Adrenal gland (tissue), 12 donors: Measurements from ENCODE around the gene GABRR3. TPM values are rescaled to one million over a fixed set of nuclear protein-coding genes. Genes with fewer than 3 reads are reported as not detected.

Experiments
- DNase-seq, 7 donors: peaks; one replicate each; pipeline ENCODE4 v3.0.0-alpha.2; 2019 to 2020
- H3K27ac ChIP-seq, 5 donors: fragments of 200-600 bp; sonication (generic) in 4 of 5; 1 replicate in 3 of 5; 2 replicates in 2 of 5; pipeline versions ENCODE4 v1.5.1 to v1.8.0; 2016 to 2020; ENCODE audit warnings: mild to moderate bottlenecking in 1 of 5
- H3K27me3 ChIP-seq: fragments of 200-600 bp; 2 replicates; pipeline ENCODE4 v1.8.0; 2021
- H3K36me3 ChIP-seq, 2 donors: fragments of 200-600 bp; replicated peaks in 1 of 2; 1 replicate in 1 of 2; 2 replicates in 1 of 2; pipeline versions ENCODE4 v1.5.1 to v1.8.0; 2018 to 2022
- H3K4me1 ChIP-seq, 2 donors: fragments of 200-600 bp; replicated peaks in 1 of 2; 1 replicate in 1 of 2; 2 replicates in 1 of 2; pipeline versions ENCODE4 v1.5.1 to v1.8.0; 2018 to 2021
- H3K4me3 ChIP-seq, 4 donors: fragments of 200-600 bp; sonication (generic) in 3 of 4; one replicate each; pipeline ENCODE4 v1.5.1; 2016 to 2018
- H3K9me3 ChIP-seq, 3 donors: fragments of 200-600 bp; sonication (generic) in 1 of 3; replicated peaks in 1 of 3; 1 replicate in 2 of 3; 2 replicates in 1 of 3; pipeline versions ENCODE4 v1.5.1 to v1.8.0; 2016 to 2021
- POLR2A ChIP-seq, 2 donors: fragments of 450-650 bp; IDR thresholded peaks; one replicate each; pipeline ENCODE4 v1.6.1; 2017; ENCODE audit warnings: antibody characterized with exemption in 2 of 2, mild to moderate bottlenecking in 2 of 2, moderate library complexity in 1 of 2
- WGBS, 4 donors: extraction: QIAGEN DNeasy Blood & Tissue Kit in 2 of 4; methylation state at CpG; one replicate each; pipeline versions ENCODE4 v1.1.5 to v1.1.7; 2013 to 2017; 5-methylcytosine and 5-hydroxymethylcytosine counted together
- intact Hi-C, 2 donors: fragments of 100-400 bp; cut with DNase I; formaldehyde crosslinking; loops; one replicate each; pipeline versions ENCODE4 v1.14.1 to v1.15.0; 2022 to 2023
- polyA plus RNA-seq, 3 donors: library from polyadenylated mRNA; stranded (reverse); fragments of 200-250 nt in 2 of 3; fragments of 350-450 nt in 1 of 3; fragmentation: Illumina TruSeq in 1 of 3; extraction: RNeasy Lipid Tissue Mini Kit (QIAGEN cat#74804) in 1 of 3; gene quantifications; one replicate each; pipeline ENCODE4 v1.2.3, GENCODE V29; 2013 to 2014
- total RNA-seq, 9 donors: library from RNA; depleted of rRNA in 4 of 9; stranded (reverse); fragments of >200 nt in 4 of 9; fragments of 120-200 nt in 1 of 9; fragmentation: NEBNext Ultra II Directional in 1 of 9; extraction: Animal tissue kit (Norgen Biotek cat#: 25700) in 1 of 9; gene quantifications; one replicate each; pipeline versions ENCODE4 v1.1.0 to v1.2.4, GENCODE V29; 2013 to 2023
- TF ChIP-seq, protein P1 (sequence below), 6 experiments: fragments of 450-650 bp in 4 of 6; fragments of 200-600 bp in 2 of 6; sonication (generic) in 1 of 6; IDR thresholded peaks; 1 replicate in 5 of 6; 2 replicates in 1 of 6; pipeline versions ENCODE4 v1.5.1 to v1.8.0; 2016 to 2021; ENCODE audit warnings: antibody characterized with exemption in 6 of 6, mild to moderate bottlenecking in 2 of 6, moderate library complexity in 1 of 6
- donor health status: healthy with polysubstance abuse.
- donor health status: Bipolar disorder and iron deficiency.
- donor health status: DM: yes; HTN: yes; CAD: no.
- donor health status: DM: no; HTN: no; CAD: no.
- donor health status: DM: no; HTN: no; CAD: no.
- donor health status: DM: yes; HTN: yes; CAD: no.

The GABRR3 gene
- total and polyA plus RNA-seq, 12 donors = under 0.01 TPM; not detected in 11

DNA sequence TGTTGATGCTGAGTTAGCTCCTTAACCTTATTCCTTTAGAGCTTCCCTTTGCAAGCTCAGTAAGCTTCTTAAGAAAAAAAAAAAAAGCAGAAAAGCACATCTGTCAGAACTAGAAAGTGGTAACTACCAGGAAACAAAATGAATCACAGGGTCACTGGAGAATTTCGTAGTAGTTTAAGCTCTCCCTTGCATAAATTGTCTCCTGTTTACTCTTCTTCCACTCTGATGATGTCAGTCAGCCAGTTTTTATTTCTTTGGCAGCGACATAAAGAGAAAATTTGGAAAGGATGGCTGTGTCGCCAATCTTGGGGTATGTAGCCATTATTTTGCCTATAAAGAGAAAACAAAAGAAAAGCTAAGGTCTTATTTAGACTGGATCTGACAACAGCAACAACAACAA lies 3.2 kb upstream of the GABRR3 start:
- no peaks in the 10 kb centered on the region for H3K4me1 ChIP-seq
- TF ChIP-seq, protein P1, sequence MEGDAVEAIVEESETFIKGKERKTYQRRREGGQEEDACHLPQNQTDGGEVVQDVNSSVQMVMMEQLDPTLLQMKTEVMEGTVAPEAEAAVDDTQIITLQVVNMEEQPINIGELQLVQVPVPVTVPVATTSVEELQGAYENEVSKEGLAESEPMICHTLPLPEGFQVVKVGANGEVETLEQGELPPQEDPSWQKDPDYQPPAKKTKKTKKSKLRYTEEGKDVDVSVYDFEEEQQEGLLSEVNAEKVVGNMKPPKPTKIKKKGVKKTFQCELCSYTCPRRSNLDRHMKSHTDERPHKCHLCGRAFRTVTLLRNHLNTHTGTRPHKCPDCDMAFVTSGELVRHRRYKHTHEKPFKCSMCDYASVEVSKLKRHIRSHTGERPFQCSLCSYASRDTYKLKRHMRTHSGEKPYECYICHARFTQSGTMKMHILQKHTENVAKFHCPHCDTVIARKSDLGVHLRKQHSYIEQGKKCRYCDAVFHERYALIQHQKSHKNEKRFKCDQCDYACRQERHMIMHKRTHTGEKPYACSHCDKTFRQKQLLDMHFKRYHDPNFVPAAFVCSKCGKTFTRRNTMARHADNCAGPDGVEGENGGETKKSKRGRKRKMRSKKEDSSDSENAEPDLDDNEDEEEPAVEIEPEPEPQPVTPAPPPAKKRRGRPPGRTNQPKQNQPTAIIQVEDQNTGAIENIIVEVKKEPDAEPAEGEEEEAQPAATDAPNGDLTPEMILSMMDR (IDR thresholded peaks at IDR 0.05) = no peak
- TF ChIP-seq POLR2A (IDR thresholded peaks at IDR 0.05) = no peak
- no peak for DNase-seq
- 52 to 58% (median 53%) methylated on average over 3 of the region's 3 CpGs for WGBS, 4 donors
- no peaks in the 10 kb centered on the region for H3K36me3 ChIP-seq
- H3K27me3 ChIP-seq = peaks cover 11% of the 10 kb centered on the region
- H3K9me3 ChIP-seq = no peaks in the 10 kb centered on the region
- intact Hi-C loops = loop anchor here in 1 of 2 donors (5.0 kb wide), 1 partner anchor 289 kb away; no protein-coding TSS in a partner anchor
- H3K4me3 ChIP-seq = no peak overlapping the region
- no peak overlapping the region for H3K27ac ChIP-seq

DNA sequence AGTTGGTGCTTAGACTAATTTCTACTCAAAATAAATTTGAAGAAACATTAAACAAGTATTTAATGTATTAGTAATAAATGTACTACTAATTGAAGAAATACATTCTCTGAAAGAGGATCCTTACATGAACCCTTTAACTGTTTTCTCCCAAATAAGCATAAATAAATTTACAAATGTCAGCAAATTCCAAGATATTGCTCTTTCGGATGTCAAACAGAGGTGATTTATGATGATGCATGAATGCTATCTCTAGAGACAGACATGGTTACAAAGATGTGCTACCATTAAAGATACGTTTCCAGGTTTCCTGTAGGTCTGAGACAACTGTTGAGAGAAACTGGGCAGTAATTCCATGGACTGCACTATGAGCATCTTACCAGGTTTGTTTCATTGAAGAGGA lies 629 bp downstream of the GABRR3 start:
- no peaks in the 10 kb centered on the region for H3K36me3 ChIP-seq
- peaks cover 11% of the 10 kb centered on the region for H3K27me3 ChIP-seq
- H3K4me3 ChIP-seq = no peak overlapping the region
- H3K27ac ChIP-seq = no peak overlapping the region
- intact Hi-C loops = no loop called here
- 54 to 59% (median 56%) methylated on average over 2 of the region's 2 CpGs for WGBS, 4 donors
- no peaks in the 10 kb centered on the region for H3K9me3 ChIP-seq
- no peak for DNase-seq
- TF ChIP-seq, protein P1 (IDR thresholded peaks at IDR 0.05) = no peak
- TF ChIP-seq POLR2A (IDR thresholded peaks at IDR 0.05) = no peak
- H3K4me1 ChIP-seq = no peaks in the 10 kb centered on the region

DNA sequence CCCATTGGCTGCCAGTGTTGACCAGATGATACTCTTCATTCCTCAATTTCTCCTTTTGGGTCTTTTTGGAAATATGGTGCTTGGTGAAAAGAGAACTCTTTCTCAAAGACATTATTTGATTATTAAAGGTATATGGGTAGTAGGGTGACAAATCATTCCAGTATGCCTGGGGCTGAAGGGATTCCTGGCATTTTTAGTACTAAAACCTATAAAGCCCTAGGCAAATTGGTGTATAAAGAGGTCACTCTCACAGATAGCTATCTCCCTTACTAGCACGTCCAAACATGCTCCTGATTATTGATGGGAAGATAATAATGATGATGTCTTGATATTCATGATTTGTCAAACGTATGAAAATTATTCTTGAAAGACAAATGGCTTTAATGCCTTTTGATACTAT lies 1.1 kb downstream of the GABRR3 start:
- intact Hi-C loops = no loop called here
- Histone ChIP-seq H3K9me3 (no peaks in the 10 kb centered on the region), H3K27me3 (peaks cover 11% of the 10 kb centered on the region), H3K36me3 (no peaks in the 10 kb centered on the region), H3K4me1 (no peaks in the 10 kb centered on the region), H3K27ac (no peak overlapping the region), H3K4me3 (no peak overlapping the region)
- no peak for DNase-seq
- 40 to 56% (median 50%) methylated on average over 2 of the region's 2 CpGs for WGBS, 4 donors
- TF ChIP-seq, protein P1 (IDR thresholded peaks at IDR 0.05) = no peak
- no peak for TF ChIP-seq POLR2A (IDR thresholded peaks at IDR 0.05)

DNA sequence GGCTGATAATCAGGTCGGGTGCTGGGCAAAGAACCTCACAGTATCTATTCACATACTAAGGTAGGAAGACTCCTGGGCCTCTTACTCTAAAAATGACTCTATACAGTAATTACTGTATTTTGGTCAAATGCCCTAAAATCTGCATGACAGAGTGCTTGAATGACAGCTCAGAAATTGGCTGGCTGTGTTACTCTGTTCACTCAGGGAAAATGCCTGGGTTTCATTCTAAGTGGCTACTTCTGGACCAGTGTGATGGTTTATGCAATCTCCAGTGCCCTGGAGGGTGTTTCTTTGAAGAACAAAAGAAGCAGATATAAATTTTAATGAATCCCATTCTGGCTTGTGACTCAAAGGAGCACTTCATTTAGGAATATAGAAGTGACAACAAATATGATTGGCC lies 2.2 kb downstream of the GABRR3 start:
- WGBS, 4 donors = 26 to 47% (median 33%) methylated on average over 1 of the region's 1 CpG
- Histone ChIP-seq H3K27ac (no peak overlapping the region), H3K27me3 (peaks cover 11% of the 10 kb centered on the region), H3K4me3 (no peak overlapping the region), H3K9me3 (no peaks in the 10 kb centered on the region), H3K36me3 (no peaks in the 10 kb centered on the region), H3K4me1 (no peaks in the 10 kb centered on the region)
- DNase-seq = no peak
- intact Hi-C loops = no loop called here
- no peak for TF ChIP-seq POLR2A (IDR thresholded peaks at IDR 0.05)
- TF ChIP-seq, protein P1 (IDR thresholded peaks at IDR 0.05) = no peak
